Liver (tissue), 9 donors: ENCODE measurements around the gene GABRB1. TPM values are rescaled to one million over a fixed set of nuclear protein-coding genes. Genes with fewer than 3 reads are reported as not detected.

Experiments
- DNase-seq: peaks from one replicate; pipeline ENCODE4 v3.0.0-alpha.2; 2017; ENCODE audit warnings: low spot score
- H3K27ac ChIP-seq, 2 donors: one replicate each; pipeline ENCODE4 v1.7.0; 2013; ENCODE audit warnings: inconsistent platforms in 2 of 2, low read length in 2 of 2, control low read depth in 1 of 2, low read depth in 1 of 2, mild to moderate bottlenecking in 1 of 2
- H3K27me3 ChIP-seq, 4 donors: one replicate each; pipeline versions ENCODE4 v1.6.1 to v1.7.0; 2013; ENCODE audit warnings: low read length in 3 of 4, inconsistent platforms in 1 of 4, mild to moderate bottlenecking in 1 of 4, moderate library complexity in 1 of 4; ENCODE audit not compliant: control insufficient read depth in 4 of 4, insufficient read depth in 4 of 4
- H3K36me3 ChIP-seq, 4 donors: one replicate each; pipeline versions ENCODE4 v1.6.1 to v1.7.0; 2013; ENCODE audit warnings: low read length in 3 of 4, mild to moderate bottlenecking in 3 of 4, low read depth in 1 of 4, moderate library complexity in 1 of 4; ENCODE audit not compliant: control insufficient read depth in 4 of 4, insufficient read depth in 3 of 4
- H3K4me1 ChIP-seq, 4 donors: one replicate each; pipeline versions ENCODE4 v1.6.1 to v1.7.0; 2013; ENCODE audit warnings: low read length in 3 of 4, mild to moderate bottlenecking in 3 of 4, moderate library complexity in 1 of 4; ENCODE audit not compliant: control insufficient read depth in 4 of 4, insufficient read depth in 4 of 4
- H3K4me3 ChIP-seq, 3 donors: one replicate each; pipeline versions ENCODE4 v1.6.1 to v1.7.0; 2013; ENCODE audit warnings: low read length in 3 of 3, control low read depth in 1 of 3, low read depth in 1 of 3, mild to moderate bottlenecking in 1 of 3
- H3K9ac ChIP-seq, 2 donors: one replicate each; pipeline ENCODE4 v1.7.0; 2013; ENCODE audit warnings: low read length in 2 of 2, mild to moderate bottlenecking in 2 of 2, moderate library complexity in 2 of 2, control low read depth in 1 of 2, low read depth in 1 of 2
- H3K9me3 ChIP-seq, 4 donors: one replicate each; pipeline versions ENCODE4 v1.6.1 to v1.7.0; 2013; ENCODE audit warnings: low read length in 3 of 4; ENCODE audit not compliant: control insufficient read depth in 4 of 4
- EGR1 ChIP-seq, 2 donors: IDR thresholded peaks; 2 replicates each; pipeline ENCODE4 v1.6.1; 2016 to 2018; ENCODE audit warnings: antibody characterized with exemption in 2 of 2, low read depth in 2 of 2
- FOXA1 ChIP-seq: IDR thresholded peaks from 2 replicates; pipeline ENCODE4 v1.6.1; 2016; ENCODE audit warnings: antibody characterized with exemption
- FOXA2 ChIP-seq: IDR thresholded peaks from 2 replicates; pipeline ENCODE4 v1.6.1; 2016; ENCODE audit warnings: antibody characterized with exemption
- GABPA ChIP-seq, 2 donors: IDR thresholded peaks in 1 of 2; conservative IDR thresholded peaks in 1 of 2; 2 replicates each; pipeline ENCODE4 v1.6.1; 2016; ENCODE audit warnings: antibody characterized with exemption in 2 of 2, mild to moderate bottlenecking in 1 of 2, moderate library complexity in 1 of 2
- HNF4A ChIP-seq, 2 donors: conservative IDR thresholded peaks; 2 replicates each; pipeline ENCODE4 v1.6.1; 2016; ENCODE audit warnings: antibody characterized with exemption in 2 of 2, mild to moderate bottlenecking in 2 of 2
- HNF4G ChIP-seq: IDR thresholded peaks from 2 replicates; pipeline ENCODE4 v1.6.1; 2016; ENCODE audit warnings: antibody characterized with exemption
- JUND ChIP-seq, 2 donors: IDR thresholded peaks; 2 replicates each; pipeline ENCODE4 v1.6.1; 2016; ENCODE audit warnings: antibody characterized with exemption in 2 of 2
- NR2F2 ChIP-seq: IDR thresholded peaks from 2 replicates; pipeline ENCODE4 v1.6.1; 2016; ENCODE audit warnings: antibody characterized with exemption
- RAD21 ChIP-seq, 2 donors: IDR thresholded peaks; 2 replicates each; pipeline ENCODE4 v1.6.1; 2016; ENCODE audit warnings: antibody characterized with exemption in 2 of 2, mild to moderate bottlenecking in 2 of 2
- RXRA ChIP-seq, 2 donors: IDR thresholded peaks; 2 replicates each; pipeline ENCODE4 v1.6.1; 2017 to 2018; ENCODE audit warnings: antibody characterized with exemption in 2 of 2, mild to moderate bottlenecking in 1 of 2
- SP1 ChIP-seq: IDR thresholded peaks from 2 replicates; pipeline ENCODE4 v1.6.1; 2018; ENCODE audit warnings: antibody characterized with exemption, mild to moderate bottlenecking
- TAF1 ChIP-seq: conservative IDR thresholded peaks from 2 replicates; pipeline ENCODE4 v1.6.1; 2016; ENCODE audit warnings: antibody characterized with exemption, mild to moderate bottlenecking
- YY1 ChIP-seq: IDR thresholded peaks from 2 replicates; pipeline ENCODE4 v1.6.1; 2016; ENCODE audit warnings: antibody characterized with exemption, mild to moderate bottlenecking
- WGBS: extraction: QIAGEN DNeasy Blood & Tissue Kit; methylation state at CpG from one replicate; pipeline ENCODE4 v1.1.7; 2013; 5-methylcytosine and 5-hydroxymethylcytosine counted together
- polyA plus RNA-seq, 2 donors: library from polyadenylated mRNA; stranded (reverse) in 1 of 2; unstranded in 1 of 2; fragments of 200-250 nt in 1 of 2; fragments of >200 nt in 1 of 2; fragmentation: Nextera tagmentation in 1 of 2; extraction: Ambion mirVana in 1 of 2; gene quantifications; one replicate each; pipeline versions ENCODE4 v1.2.1 to v1.2.3, GENCODE V29; 2013 to 2015
- total RNA-seq, 2 donors: library from RNA; depleted of rRNA; stranded (reverse); fragments of >200 nt; gene quantifications; one replicate each; pipeline ENCODE4 v1.2.3, GENCODE V29; 2014
- TF ChIP-seq, protein P1 (sequence below): IDR thresholded peaks from 2 replicates; pipeline ENCODE4 v1.6.1; 2016; ENCODE audit warnings: antibody characterized with exemption
- TF ChIP-seq, protein P2 (sequence below): IDR thresholded peaks from 2 replicates; pipeline ENCODE4 v1.6.1; 2016; ENCODE audit warnings: antibody characterized with exemption
- TF ChIP-seq, protein P3 (sequence below): IDR thresholded peaks from 2 replicates; pipeline ENCODE4 v1.6.1; 2016; ENCODE audit warnings: antibody characterized with exemption, mild to moderate bottlenecking
- TF ChIP-seq, protein P4 (sequence below): IDR thresholded peaks from 2 replicates; pipeline ENCODE4 v1.6.1; 2016; ENCODE audit warnings: antibody characterized with exemption
- donor health status: healthy.
- donor health status: healthy.
- donor health status: healthy.
- donor health status: healthy.
- donor health status: healthy.

The GABRB1 gene
- total and polyA plus RNA-seq, 4 donors = 0.17 to 1.3 TPM; not detected in 2

DNA sequence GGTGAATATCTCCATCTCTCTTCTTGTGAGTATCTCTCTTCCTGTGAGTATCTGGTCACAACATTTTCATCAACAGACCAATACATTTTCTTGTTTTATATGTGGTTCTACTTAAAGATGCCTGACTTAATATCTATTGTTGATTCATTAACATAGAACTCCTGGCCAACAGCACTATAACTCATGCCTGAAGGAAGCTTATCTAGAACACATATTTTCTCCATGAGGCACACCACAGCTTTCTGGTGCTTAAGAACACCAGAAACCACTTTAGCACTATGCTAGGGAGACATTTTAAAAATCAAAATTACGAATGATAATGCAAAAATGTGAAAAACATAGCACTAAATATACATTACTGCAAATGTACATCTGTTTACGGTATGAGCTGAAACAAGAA is 190.4 kb downstream of the GABRB1 start (continued):
- TF ChIP-seq, protein P1, sequence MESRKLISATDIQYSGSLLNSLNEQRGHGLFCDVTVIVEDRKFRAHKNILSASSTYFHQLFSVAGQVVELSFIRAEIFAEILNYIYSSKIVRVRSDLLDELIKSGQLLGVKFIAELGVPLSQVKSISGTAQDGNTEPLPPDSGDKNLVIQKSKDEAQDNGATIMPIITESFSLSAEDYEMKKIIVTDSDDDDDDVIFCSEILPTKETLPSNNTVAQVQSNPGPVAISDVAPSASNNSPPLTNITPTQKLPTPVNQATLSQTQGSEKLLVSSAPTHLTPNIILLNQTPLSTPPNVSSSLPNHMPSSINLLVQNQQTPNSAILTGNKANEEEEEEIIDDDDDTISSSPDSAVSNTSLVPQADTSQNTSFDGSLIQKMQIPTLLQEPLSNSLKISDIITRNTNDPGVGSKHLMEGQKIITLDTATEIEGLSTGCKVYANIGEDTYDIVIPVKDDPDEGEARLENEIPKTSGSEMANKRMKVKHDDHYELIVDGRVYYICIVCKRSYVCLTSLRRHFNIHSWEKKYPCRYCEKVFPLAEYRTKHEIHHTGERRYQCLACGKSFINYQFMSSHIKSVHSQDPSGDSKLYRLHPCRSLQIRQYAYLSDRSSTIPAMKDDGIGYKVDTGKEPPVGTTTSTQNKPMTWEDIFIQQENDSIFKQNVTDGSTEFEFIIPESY = no peak
- TF ChIP-seq GABPA (IDR thresholded peaks at IDR 0.05 in 1 of 2, conservative IDR thresholded peaks at IDR 0.05 in 1 of 2) (no peak), NR2F2 (no peak), TAF1 (no peak), HNF4G (no peak)

DNA sequence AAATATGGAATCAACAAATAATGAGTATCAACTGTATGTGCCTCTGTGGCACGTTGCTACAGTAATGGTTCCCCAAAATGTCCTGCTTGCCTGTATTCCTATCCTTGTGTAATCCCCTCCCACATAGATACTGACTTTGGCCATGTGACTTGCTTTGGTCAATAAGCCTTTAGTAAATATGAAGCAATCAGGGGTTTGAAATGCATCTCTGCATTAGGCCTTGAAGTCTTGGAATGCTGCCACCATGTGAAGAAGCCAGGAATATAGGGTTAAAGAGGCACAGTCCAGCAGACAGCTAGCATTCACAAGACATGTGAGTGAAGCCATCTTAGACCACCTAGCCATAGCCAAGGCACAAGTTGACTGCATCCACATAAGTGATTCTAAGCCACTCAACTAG is 190.9 kb downstream of the GABRB1 start:
- H3K4me3 ChIP-seq = no peak overlapping the region
- H3K9me3 ChIP-seq = no peaks in the 10 kb centered on the region
- no peak for DNase-seq
- H3K9ac ChIP-seq = no peak overlapping the region
- 74% methylated on average over 1 of the region's 1 CpG for WGBS
- no peaks in the 10 kb centered on the region for H3K36me3 ChIP-seq
- no peaks in the 10 kb centered on the region for H3K4me1 ChIP-seq
- H3K27me3 ChIP-seq = no peaks in the 10 kb centered on the region
- H3K27ac ChIP-seq = no peak overlapping the region
- TF ChIP-seq RXRA (IDR thresholded peaks at IDR 0.05) (no peak), FOXA2 (no peak), SP1 (no peak), RAD21 (IDR thresholded peaks at IDR 0.05) (no peak), HNF4A (conservative IDR thresholded peaks at IDR 0.05) (no peak), JUND (IDR thresholded peaks at IDR 0.05) (no peak), YY1 (no peak), TAF1 (no peak), EGR1 (IDR thresholded peaks at IDR 0.05; ENCODE audit: low read depth in 2 of 2) (no peak), NR2F2 (no peak)
- TF ChIP-seq, protein P2, sequence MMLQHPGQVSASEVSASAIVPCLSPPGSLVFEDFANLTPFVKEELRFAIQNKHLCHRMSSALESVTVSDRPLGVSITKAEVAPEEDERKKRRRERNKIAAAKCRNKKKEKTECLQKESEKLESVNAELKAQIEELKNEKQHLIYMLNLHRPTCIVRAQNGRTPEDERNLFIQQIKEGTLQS = no peak

DNA sequence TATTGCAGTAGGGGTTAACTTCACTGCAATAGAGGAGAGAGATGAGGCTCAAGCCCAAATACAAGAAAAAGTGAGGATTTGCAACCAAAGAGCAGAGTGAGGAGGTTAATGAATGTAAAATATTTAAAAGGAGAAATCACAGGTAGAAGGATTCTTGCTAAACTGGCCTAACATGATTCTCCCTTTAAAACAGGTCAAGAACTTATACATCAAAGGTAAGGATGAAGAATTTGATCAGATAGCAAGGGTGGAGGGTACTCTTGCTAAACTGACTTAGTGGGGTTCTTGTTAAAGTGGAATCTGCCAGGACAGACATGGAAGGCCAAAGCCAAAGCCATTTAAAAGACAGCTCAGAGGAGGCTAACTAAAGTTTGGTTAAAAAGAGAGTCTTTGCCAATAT is 193.0 kb downstream of the GABRB1 start:
- Histone ChIP-seq H3K4me1 (no peaks in the 10 kb centered on the region), H3K36me3 (no peaks in the 10 kb centered on the region), H3K27ac (no peak overlapping the region), H3K9ac (no peak overlapping the region), H3K9me3 (no peaks in the 10 kb centered on the region), H3K4me3 (no peak overlapping the region), H3K27me3 (no peaks in the 10 kb centered on the region)
- no peak for DNase-seq
- TF ChIP-seq JUND (IDR thresholded peaks at IDR 0.05) (no peak), HNF4G (no peak), YY1 (no peak), EGR1 (IDR thresholded peaks at IDR 0.05; ENCODE audit: low read depth in 2 of 2) (no peak), HNF4A (conservative IDR thresholded peaks at IDR 0.05) (no peak), SP1 (no peak), FOXA2 (no peak), NR2F2 (no peak), GABPA (IDR thresholded peaks at IDR 0.05 in 1 of 2, conservative IDR thresholded peaks at IDR 0.05 in 1 of 2) (no peak), FOXA1 (no peak), TAF1 (no peak), RXRA (IDR thresholded peaks at IDR 0.05) (no peak), RAD21 (IDR thresholded peaks at IDR 0.05) (no peak)
- TF ChIP-seq, protein P3, sequence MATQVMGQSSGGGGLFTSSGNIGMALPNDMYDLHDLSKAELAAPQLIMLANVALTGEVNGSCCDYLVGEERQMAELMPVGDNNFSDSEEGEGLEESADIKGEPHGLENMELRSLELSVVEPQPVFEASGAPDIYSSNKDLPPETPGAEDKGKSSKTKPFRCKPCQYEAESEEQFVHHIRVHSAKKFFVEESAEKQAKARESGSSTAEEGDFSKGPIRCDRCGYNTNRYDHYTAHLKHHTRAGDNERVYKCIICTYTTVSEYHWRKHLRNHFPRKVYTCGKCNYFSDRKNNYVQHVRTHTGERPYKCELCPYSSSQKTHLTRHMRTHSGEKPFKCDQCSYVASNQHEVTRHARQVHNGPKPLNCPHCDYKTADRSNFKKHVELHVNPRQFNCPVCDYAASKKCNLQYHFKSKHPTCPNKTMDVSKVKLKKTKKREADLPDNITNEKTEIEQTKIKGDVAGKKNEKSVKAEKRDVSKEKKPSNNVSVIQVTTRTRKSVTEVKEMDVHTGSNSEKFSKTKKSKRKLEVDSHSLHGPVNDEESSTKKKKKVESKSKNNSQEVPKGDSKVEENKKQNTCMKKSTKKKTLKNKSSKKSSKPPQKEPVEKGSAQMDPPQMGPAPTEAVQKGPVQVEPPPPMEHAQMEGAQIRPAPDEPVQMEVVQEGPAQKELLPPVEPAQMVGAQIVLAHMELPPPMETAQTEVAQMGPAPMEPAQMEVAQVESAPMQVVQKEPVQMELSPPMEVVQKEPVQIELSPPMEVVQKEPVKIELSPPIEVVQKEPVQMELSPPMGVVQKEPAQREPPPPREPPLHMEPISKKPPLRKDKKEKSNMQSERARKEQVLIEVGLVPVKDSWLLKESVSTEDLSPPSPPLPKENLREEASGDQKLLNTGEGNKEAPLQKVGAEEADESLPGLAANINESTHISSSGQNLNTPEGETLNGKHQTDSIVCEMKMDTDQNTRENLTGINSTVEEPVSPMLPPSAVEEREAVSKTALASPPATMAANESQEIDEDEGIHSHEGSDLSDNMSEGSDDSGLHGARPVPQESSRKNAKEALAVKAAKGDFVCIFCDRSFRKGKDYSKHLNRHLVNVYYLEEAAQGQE = no peak
- TF ChIP-seq, protein P2 = no peak
- TF ChIP-seq, protein P4, sequence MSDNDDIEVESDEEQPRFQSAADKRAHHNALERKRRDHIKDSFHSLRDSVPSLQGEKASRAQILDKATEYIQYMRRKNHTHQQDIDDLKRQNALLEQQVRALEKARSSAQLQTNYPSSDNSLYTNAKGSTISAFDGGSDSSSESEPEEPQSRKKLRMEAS = no peak
- TF ChIP-seq, protein P1 = no peak
